BE2C (cell line): ENCODE results near the gene MMP20.

Source experiments
- DNase-seq: peaks from one replicate; pipeline ENCODE4 v3.0.0-alpha.2; 2020
- H3K27me3 ChIP-seq: fragments of 250-450 bp; sonication (Bioruptor Pico); 2 replicates; pipeline ENCODE4 v1.5.1; 2020; ENCODE audit warnings: mild to moderate bottlenecking
- H3K36me3 ChIP-seq: fragments of 250-450 bp; sonication (Bioruptor Pico); 2 replicates; pipeline ENCODE4 v1.5.1; 2020; ENCODE audit warnings: mild to moderate bottlenecking
- H3K4me1 ChIP-seq: fragments of 250-450 bp; sonication (Bioruptor Pico); 2 replicates; pipeline ENCODE4 v1.5.1; 2020
- H3K4me3 ChIP-seq: 2 replicates; pipeline ENCODE4 v1.5.1; 2011; ENCODE audit warnings: low read depth, low read length
- H3K9me3 ChIP-seq: fragments of 250-450 bp; sonication (Bioruptor Pico); 2 replicates; pipeline ENCODE4 v1.5.1; 2020
- TF ChIP-seq, protein P1 (sequence below): IDR thresholded peaks from 2 replicates; pipeline ENCODE4 v1.5.1; 2012; ENCODE audit warnings: mild to moderate bottlenecking, low read depth, low read length

MMP20 gene

DNA sequence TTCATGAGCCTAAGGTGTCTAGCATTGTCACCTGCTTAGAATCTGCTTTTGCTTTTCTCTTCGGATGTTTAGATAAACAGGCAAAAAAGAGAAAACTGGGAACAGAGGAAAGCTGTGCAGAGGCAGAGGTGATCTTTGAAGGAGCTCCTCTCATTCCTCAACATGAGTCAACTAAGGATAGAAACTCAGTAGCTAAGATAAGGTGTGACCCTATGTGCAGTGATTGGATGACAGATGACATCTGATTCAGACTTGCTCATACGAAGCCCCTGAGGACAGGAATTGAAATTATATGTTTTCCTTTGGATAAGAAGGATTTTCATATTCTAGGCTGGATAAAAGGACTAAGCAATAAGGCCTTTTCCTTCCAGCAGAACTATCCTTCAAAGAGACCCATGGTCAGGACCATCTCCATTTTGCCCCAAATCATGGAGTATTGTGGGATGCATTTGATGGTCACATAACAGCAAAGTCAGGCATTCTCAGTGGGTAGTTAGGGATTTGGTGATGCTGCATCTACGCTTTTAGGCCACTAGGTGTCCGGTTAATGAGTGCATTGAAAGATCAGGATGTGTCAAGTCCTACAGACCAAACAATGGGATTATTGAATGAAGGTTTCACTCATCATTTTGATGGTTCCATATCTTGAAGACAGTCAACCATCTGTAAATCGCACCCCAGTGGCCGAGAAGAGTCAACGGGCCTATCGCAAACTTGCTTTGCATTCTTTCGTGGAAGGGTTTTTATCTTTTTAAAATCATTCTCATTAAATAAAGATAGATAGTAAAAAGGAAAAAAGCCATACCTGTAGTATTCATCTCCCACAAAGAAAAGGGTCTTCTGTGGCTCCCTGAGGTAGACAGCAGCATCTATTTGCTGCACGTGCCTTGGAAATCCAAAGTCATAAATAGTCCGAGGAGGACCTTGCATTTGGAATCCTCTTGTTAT lies 32.2 kb downstream of the MMP20 start:
- TF ChIP-seq, protein P1, sequence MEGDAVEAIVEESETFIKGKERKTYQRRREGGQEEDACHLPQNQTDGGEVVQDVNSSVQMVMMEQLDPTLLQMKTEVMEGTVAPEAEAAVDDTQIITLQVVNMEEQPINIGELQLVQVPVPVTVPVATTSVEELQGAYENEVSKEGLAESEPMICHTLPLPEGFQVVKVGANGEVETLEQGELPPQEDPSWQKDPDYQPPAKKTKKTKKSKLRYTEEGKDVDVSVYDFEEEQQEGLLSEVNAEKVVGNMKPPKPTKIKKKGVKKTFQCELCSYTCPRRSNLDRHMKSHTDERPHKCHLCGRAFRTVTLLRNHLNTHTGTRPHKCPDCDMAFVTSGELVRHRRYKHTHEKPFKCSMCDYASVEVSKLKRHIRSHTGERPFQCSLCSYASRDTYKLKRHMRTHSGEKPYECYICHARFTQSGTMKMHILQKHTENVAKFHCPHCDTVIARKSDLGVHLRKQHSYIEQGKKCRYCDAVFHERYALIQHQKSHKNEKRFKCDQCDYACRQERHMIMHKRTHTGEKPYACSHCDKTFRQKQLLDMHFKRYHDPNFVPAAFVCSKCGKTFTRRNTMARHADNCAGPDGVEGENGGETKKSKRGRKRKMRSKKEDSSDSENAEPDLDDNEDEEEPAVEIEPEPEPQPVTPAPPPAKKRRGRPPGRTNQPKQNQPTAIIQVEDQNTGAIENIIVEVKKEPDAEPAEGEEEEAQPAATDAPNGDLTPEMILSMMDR, result peak; percentile 65
- no peaks in the 10 kb centered on the region for H3K36me3 ChIP-seq
- H3K4me3 ChIP-seq, result no peak overlapping the region
- H3K9me3 ChIP-seq, result no peaks in the 10 kb centered on the region
- no peaks in the 10 kb centered on the region for H3K4me1 ChIP-seq
- no peaks in the 10 kb centered on the region; the same call in 1 of the 2 replicates for H3K27me3 ChIP-seq
- no peak for DNase-seq

DNA sequence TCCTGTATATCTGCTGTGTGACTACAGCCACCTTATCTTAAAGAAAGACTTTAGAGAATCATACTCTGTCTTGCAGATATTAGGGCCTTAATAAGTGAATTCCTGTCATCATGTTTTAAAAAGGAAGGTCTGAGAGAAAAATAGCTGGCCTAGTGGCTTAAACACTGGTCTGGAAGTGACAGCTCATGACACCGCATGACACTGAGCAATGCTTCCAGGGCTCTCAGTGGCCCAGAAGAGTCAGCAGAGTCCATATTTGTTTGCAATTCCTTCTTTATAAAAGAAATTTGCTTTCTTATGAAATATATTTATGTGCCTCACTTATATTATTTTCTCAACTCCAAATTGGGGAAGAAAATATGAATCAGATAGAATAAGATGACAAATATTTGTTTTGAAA lies 33.0 kb downstream of the MMP20 start:
- H3K9me3 ChIP-seq, result no peaks in the 10 kb centered on the region
- H3K27me3 ChIP-seq, result no peaks in the 10 kb centered on the region; the same call in 1 of the 2 replicates
- no peaks in the 10 kb centered on the region for H3K4me1 ChIP-seq
- TF ChIP-seq, protein P1, result no peak
- H3K4me3 ChIP-seq, result no peak overlapping the region
- no peak for DNase-seq
- H3K36me3 ChIP-seq, result no peaks in the 10 kb centered on the region

DNA sequence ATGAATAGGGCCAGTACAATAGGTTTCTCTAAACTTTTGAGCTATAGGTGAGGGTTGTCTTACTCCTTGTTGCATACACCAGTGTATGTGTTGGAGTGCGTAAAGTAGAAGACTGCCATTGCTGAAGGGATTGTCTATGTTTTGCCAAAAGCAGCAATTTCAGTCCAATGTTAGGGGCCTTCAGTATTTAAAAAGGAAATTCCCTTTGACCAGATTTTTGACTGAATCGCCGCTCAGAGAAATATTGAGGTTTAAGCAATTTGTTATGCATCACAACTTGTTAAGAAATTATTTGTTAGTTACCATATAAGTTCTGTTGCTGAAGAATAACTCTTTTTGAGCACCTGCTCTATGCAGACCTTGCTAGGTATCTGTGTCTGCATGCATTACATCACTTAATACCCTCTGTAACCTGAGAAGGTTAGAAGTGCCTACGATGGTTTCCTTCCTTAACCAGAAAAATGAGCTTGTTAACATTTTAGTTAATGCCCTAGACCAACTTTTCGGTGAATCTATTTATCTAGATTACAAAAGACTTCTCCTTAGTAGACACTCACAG lies 33.9 kb downstream of the MMP20 start:
- no peak overlapping the region for H3K4me3 ChIP-seq
- no peaks in the 10 kb centered on the region for H3K9me3 ChIP-seq
- TF ChIP-seq, protein P1, result no peak
- H3K36me3 ChIP-seq, result no peaks in the 10 kb centered on the region
- no peaks in the 10 kb centered on the region for H3K4me1 ChIP-seq
- H3K27me3 ChIP-seq, result no peaks in the 10 kb centered on the region
- DNase-seq, result no peak

DNA sequence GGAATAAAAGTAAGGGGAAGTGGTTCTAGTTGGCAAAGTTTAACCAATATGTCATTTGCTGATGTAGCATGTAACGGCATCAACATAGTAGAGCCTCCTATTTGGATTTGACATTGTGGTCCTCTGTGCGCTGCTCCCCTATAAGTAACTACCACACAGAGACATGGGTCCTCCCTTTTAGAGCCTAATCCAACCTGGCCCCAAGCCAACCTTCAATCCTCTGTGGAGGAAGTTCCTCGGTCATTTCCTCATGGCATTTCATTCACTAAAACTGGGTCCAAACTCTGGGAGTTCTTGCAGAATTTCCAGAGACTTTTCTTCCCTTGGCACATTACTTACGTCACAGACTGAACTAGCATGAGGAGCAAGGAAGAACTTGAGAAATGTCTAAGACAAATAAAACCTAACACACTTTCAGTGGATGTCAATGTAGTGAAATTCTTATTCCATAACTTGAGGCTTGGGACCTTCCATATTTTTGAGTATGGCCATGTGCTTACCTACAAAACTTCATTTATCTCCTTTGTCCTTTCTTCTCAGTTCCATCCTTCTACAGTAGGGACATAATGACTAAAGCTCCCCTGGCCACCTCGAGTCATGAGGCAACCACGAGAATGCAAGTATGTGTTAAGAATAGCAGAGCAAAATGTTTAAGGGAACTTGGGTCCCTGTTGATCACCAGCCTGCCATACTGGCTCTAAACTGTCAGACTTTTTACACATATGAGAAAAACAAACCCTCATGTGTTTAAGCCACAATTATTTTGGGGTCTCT lies 34.7 kb downstream of the MMP20 start:
- no peaks in the 10 kb centered on the region for H3K9me3 ChIP-seq
- TF ChIP-seq, protein P1, result no peak
- H3K36me3 ChIP-seq, result no peaks in the 10 kb centered on the region
- H3K4me3 ChIP-seq, result no peak overlapping the region
- H3K27me3 ChIP-seq, result peaks cover 5% of the 10 kb centered on the region; the same call in 1 of the 2 replicates
- no peaks in the 10 kb centered on the region for H3K4me1 ChIP-seq
- no peak for DNase-seq

DNA sequence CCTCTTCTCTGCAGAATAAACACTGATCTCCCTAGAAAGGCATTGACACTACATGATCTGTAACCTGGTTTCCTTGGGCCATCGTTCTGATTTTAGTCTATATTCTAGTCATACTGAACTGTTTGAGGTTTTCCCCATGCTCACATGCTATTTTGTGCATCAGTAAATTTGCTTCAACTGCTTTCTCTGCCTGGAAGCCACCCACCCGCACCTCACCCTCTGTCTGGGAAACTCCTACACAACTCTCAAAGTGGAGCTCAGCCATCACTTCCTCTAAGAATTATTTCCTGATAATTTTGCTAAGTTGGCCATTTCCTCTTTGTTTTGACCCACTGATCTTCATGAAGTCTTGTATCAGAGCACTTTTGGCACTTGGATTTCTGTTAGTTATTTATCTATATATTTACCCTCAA lies 36.1 kb downstream of the MMP20 start:
- no peak for DNase-seq
- TF ChIP-seq, protein P1, result no peak

More for the DNA sequence above, 36.1 kb downstream of the MMP20 start:
- H3K36me3 ChIP-seq, result no peaks in the 10 kb centered on the region
- H3K4me1 ChIP-seq, result no peaks in the 10 kb centered on the region
- H3K4me3 ChIP-seq, result no peak overlapping the region
- no peaks in the 10 kb centered on the region for H3K9me3 ChIP-seq
- H3K27me3 ChIP-seq, result peaks cover 5% of the 10 kb centered on the region; the same call in 1 of the 2 replicates
